ENCODE results near the gene RABGAP1L. TPM values are rescaled to one million over a fixed set of nuclear protein-coding genes. Genes with fewer than 3 reads are reported as not detected.

The RABGAP1L gene
- total RNA-seq, 1 experiment from 2014 or later: 57.4 TPM

DNA sequence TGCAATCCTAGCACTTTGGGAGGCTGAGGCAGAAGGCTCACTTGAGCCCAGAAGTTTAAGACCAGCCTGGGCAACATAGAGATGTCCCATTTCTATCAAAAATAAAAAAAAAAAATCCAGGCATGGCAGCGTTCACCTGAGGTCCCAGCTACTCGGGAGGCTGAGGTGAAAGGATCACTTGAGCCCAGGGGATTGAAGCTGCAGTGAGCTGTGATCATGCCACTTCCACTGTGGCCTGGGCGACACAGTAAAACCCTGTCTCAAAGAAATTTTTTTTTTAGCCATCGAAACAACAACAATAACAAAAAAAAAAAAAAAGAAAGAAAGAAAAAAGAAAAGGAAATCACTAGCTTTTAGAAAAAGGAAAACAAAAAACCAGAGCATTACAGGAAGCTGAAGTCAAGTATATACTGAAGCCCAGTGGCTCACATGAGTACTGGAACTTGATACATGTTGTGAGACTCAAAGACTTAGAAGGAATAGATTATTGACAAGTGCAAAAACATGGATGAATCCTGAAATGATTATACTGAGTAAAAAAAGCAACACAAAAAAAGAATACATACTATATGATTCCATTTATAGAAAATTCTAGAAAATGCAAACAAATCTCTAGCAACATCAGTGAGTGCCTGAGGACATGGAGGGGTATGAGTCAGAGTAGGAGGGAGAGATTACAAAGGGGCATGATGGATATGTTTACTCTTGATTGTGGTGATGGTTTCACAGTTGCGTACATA is 6.1 kb upstream of the RABGAP1L start:
- no peak overlapping the region for H2AFZ ChIP-seq
- H4K20me1 ChIP-seq (ENCODE audit: insufficient read depth): no peaks in the 10 kb centered on the region
- no peak overlapping the region for H3K27ac ChIP-seq
- peaks cover 15% of the 10 kb centered on the region for H3F3A ChIP-seq (ENCODE audit: insufficient read depth, low read depth)
- H3K36me3 ChIP-seq (ENCODE audit: low read depth): no peaks in the 10 kb centered on the region
- ChIA-PET CTCF (interaction anchor here (0.6 to 0.7 kb wide), 2 partner anchors 109 to 1126 kb away, joined by 4 to 5 read pairs; no protein-coding TSS in a partner anchor), POLR2A (ENCODE audit: unreplicated experiment) (interaction anchor here (0.6 kb wide), 3 partner anchors 131 to 555 kb away, joined by 5 to 16 read pairs (median 12); no protein-coding TSS in a partner anchor)
- H3K9me2 ChIP-seq (ENCODE audit: insufficient read depth): no peaks in the 10 kb centered on the region
- no peaks in the 10 kb centered on the region for H3K9me3 ChIP-seq (ENCODE audit: insufficient read depth, low read depth)
- H3K27me3 ChIP-seq (ENCODE audit: insufficient read depth, low read depth): no peaks in the 10 kb centered on the region
- H3K4me2 ChIP-seq: 0 out of 2 replicates have a peak overlapping the region, but pooled peaks have one; percentile 35
- intact Hi-C loops (cut with micrococcal nuclease; ENCODE audit: unreplicated experiment): loop anchor here (10.0 kb wide), 2 partner anchors 238 to 1098 kb away; partner anchors contain the start of genes SERPINC1 and TNFSF18
- H3K79me2 ChIP-seq (ENCODE audit: low read depth): no peaks in the 10 kb centered on the region
- H3K4me1 ChIP-seq (replicated peaks; ENCODE audit: insufficient read depth): peaks cover 34% of the 10 kb centered on the region
- peak in 1 of 2 experiments; percentile 71 for DNase-seq
- TF ChIP-seq EZH2 (IDR thresholded peaks at IDR 0.05; ENCODE audit: low read depth): no peak
- TF ChIP-seq, protein P1, sequence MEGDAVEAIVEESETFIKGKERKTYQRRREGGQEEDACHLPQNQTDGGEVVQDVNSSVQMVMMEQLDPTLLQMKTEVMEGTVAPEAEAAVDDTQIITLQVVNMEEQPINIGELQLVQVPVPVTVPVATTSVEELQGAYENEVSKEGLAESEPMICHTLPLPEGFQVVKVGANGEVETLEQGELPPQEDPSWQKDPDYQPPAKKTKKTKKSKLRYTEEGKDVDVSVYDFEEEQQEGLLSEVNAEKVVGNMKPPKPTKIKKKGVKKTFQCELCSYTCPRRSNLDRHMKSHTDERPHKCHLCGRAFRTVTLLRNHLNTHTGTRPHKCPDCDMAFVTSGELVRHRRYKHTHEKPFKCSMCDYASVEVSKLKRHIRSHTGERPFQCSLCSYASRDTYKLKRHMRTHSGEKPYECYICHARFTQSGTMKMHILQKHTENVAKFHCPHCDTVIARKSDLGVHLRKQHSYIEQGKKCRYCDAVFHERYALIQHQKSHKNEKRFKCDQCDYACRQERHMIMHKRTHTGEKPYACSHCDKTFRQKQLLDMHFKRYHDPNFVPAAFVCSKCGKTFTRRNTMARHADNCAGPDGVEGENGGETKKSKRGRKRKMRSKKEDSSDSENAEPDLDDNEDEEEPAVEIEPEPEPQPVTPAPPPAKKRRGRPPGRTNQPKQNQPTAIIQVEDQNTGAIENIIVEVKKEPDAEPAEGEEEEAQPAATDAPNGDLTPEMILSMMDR (conservative IDR thresholded peaks at IDR 0.05): no peak
- BruUV-seq (replicated peaks): no TSS peak
- H3K4me3 ChIP-seq: no peak overlapping the region

DNA sequence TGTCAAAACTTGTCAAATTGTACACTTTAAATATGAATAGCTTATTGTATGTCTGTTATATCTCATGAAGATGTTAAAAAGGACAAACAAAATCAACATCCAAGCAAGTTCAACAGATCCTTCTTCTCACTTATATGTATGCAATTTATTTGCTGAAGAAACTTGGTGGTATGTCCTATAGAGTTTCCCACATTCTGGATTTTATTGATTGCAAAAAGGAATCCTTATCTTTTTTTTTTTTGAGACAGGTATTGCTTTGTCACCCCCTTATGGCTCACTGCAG is 5.6 kb upstream of the RABGAP1L start:
- Histone ChIP-seq H3K27me3 (ENCODE audit: insufficient read depth, low read depth) (no peaks in the 10 kb centered on the region), H3K36me3 (ENCODE audit: low read depth) (no peaks in the 10 kb centered on the region), H3F3A (ENCODE audit: insufficient read depth, low read depth) (peaks cover 20% of the 10 kb centered on the region), H3K4me1 (replicated peaks; ENCODE audit: insufficient read depth) (peaks cover 37% of the 10 kb centered on the region), H3K4me3 (no peak overlapping the region), H3K27ac (no peak overlapping the region), H3K9me3 (ENCODE audit: insufficient read depth, low read depth) (no peaks in the 10 kb centered on the region), H2AFZ (no peak overlapping the region), H3K4me2 (no peak overlapping the region), H3K9me2 (ENCODE audit: insufficient read depth) (no peaks in the 10 kb centered on the region), H3K79me2 (ENCODE audit: low read depth) (no peaks in the 10 kb centered on the region), H4K20me1 (ENCODE audit: insufficient read depth) (no peaks in the 10 kb centered on the region)
- ChIA-PET POLR2A (ENCODE audit: unreplicated experiment) (interaction anchor here (0.6 kb wide), 3 partner anchors 131 to 555 kb away, joined by 5 to 16 read pairs (median 12); no protein-coding TSS in a partner anchor), CTCF (interaction anchor here (0.6 to 0.7 kb wide), 2 partner anchors 109 to 1126 kb away, joined by 4 to 5 read pairs; no protein-coding TSS in a partner anchor)
- intact Hi-C loops (cut with micrococcal nuclease; ENCODE audit: unreplicated experiment): loop anchor here (10.0 kb wide), 2 partner anchors 239 to 1099 kb away; partner anchors contain the start of genes SERPINC1 and TNFSF18
- no peak for DNase-seq
- BruUV-seq (replicated peaks): no TSS peak
- TF ChIP-seq, protein P1 (conservative IDR thresholded peaks at IDR 0.05): no peak
- no peak for TF ChIP-seq EZH2 (IDR thresholded peaks at IDR 0.05; ENCODE audit: low read depth)

DNA sequence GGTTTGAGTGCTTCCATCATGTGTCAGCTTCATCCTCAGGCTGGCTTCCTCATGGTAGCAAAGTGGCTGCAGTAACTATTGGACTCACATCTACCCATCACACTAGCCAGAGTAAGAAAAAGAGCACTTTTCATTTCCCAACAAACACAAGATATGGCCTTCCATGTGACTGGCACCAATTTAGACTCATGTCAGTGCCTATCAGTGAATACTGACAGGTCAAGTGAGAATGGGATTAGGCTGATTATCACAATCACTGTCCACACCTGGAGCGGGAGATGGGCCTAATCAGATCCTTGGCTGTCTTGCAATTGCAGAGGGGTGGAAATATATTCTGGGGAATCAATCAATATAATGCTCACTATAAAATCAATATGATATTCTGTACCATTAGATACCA is 2.9 kb upstream of the RABGAP1L start:
- H3K27ac ChIP-seq: no peak overlapping the region
- H3K4me3 ChIP-seq: no peak overlapping the region
- peaks cover 43% of the 10 kb centered on the region for H3K4me1 ChIP-seq (replicated peaks; ENCODE audit: insufficient read depth)
- BruUV-seq (replicated peaks): no TSS peak
- H3K36me3 ChIP-seq (ENCODE audit: low read depth): no peaks in the 10 kb centered on the region
- H3K27me3 ChIP-seq (ENCODE audit: insufficient read depth, low read depth): no peaks in the 10 kb centered on the region
- no peak overlapping the region for H3K4me2 ChIP-seq
- no peaks in the 10 kb centered on the region for H3K9me2 ChIP-seq (ENCODE audit: insufficient read depth)
- no peak for DNase-seq
- H3F3A ChIP-seq (ENCODE audit: insufficient read depth, low read depth): peaks cover 28% of the 10 kb centered on the region
- no peaks in the 10 kb centered on the region for H3K9me3 ChIP-seq (ENCODE audit: insufficient read depth, low read depth)
- POLR2A ChIA-PET (ENCODE audit: unreplicated experiment): no interaction called here
- 0 out of 2 replicates have a peak, but pooled peaks cover 9% of the 10 kb centered on the region for H3K79me2 ChIP-seq (ENCODE audit: low read depth)
- no peaks in the 10 kb centered on the region for H4K20me1 ChIP-seq (ENCODE audit: insufficient read depth)
- TF ChIP-seq, protein P1 (conservative IDR thresholded peaks at IDR 0.05): no peak
- TF ChIP-seq EZH2 (IDR thresholded peaks at IDR 0.05; ENCODE audit: low read depth): no peak
- H2AFZ ChIP-seq: no peak overlapping the region
- CTCF ChIA-PET: interaction anchor here (0.6 kb wide), 1 partner anchor 136 kb away, joined by 6 read pairs; no protein-coding TSS in a partner anchor
- intact Hi-C loops (cut with micrococcal nuclease; ENCODE audit: unreplicated experiment): loop anchor here (5.0 to 10.0 kb wide), 5 partner anchors 134 to 1102 kb away; partner anchors contain the start of genes GAS5, PRDX6, RC3H1 and SERPINC1
